Measurements from ENCODE around the gene SYNE2.
"Not testable (repeated sequence)": the region's sequence is repeated elsewhere in the genome, so short reads cannot be mapped to it uniquely, and the experiment has no call there.

The SYNE2 gene

DNA sequence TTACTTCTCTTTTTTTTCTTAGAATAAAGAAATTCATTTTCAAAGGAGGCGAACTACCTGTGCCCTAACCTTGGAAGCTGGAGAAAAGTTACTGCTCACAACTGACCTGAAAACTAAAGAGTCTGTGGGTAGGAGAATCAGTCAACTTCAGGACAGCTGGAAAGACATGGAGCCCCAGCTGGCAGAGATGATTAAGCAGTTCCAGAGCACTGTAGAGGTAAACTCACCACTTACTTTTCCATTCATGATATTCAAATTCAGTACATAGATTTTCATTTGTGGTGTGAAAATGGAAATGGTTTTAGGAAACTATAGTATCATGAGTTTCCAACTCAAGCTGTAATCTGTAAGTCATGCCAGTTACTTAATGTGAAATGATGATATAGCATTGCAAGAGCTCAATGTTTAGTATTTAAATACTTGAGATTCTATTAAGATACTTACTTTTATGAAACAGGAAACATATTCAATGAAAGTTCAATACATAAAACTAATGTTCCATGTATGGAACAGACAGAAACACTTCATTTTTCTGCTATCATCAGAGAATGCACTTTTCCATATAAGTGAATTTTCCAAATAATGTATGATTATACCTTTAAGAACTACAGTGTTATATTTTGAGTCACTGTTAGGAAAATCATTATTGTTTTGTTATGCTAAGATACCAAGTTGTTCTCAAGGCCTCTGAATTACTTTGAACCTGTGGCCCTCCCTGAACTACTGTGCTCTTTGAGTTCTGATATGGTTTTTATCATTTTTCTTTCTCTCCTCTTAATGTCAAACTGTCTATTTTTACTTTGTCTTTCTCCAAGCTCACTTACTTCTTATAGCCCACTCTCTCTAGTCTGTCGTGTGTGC is 322.3 kb downstream of the SYNE2 start:
- Histone ChIP-seq H3K27me3 (replicated peaks) (no peaks in the 10 kb centered on the region), H3K4me3 (ENCODE audit: low read depth, low read length) (no peak overlapping the region), H3K27ac (no peak overlapping the region), H3K36me3 (replicated peaks) (no peaks in the 10 kb centered on the region)
- TF ChIP-seq, protein P1, sequence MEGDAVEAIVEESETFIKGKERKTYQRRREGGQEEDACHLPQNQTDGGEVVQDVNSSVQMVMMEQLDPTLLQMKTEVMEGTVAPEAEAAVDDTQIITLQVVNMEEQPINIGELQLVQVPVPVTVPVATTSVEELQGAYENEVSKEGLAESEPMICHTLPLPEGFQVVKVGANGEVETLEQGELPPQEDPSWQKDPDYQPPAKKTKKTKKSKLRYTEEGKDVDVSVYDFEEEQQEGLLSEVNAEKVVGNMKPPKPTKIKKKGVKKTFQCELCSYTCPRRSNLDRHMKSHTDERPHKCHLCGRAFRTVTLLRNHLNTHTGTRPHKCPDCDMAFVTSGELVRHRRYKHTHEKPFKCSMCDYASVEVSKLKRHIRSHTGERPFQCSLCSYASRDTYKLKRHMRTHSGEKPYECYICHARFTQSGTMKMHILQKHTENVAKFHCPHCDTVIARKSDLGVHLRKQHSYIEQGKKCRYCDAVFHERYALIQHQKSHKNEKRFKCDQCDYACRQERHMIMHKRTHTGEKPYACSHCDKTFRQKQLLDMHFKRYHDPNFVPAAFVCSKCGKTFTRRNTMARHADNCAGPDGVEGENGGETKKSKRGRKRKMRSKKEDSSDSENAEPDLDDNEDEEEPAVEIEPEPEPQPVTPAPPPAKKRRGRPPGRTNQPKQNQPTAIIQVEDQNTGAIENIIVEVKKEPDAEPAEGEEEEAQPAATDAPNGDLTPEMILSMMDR (IDR thresholded peaks at IDR 0.05; ENCODE audit: low read depth, low read length, missing control alignments), result no peak
- in situ Hi-C loops (cut with HindIII; ENCODE audit: low pct_ligation_motif_present, low sequenced_read_pairs), result no loop called here
- no peak for DNase-seq

DNA sequence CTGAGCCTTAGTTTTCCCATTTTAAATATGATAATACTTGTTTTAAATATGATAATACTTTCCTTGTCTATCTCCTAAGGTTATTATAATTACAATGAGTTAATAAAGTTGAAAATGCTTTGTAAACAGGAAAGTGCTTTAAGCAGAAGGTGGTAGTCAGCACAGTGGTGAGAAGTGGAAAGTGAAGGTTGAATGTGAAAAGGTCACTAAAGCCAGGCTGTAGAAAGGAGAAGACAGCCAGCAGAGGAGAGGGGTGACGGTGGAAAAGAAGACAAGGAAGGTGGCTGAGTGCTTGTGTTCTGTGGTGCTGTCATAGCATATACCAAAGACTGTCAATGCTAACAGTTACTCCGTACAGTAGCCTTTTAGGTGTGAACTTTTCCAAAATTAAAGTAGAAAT is 323.5 kb downstream of the SYNE2 start:
- TF ChIP-seq, protein P1 (IDR thresholded peaks at IDR 0.05; ENCODE audit: low read depth, low read length, missing control alignments), result no peak
- H3K4me3 ChIP-seq (ENCODE audit: low read depth, low read length), result no peak overlapping the region
- no peak for DNase-seq
- H3K27me3 ChIP-seq (replicated peaks), result no peaks in the 10 kb centered on the region
- H3K27ac ChIP-seq, result no peak overlapping the region
- in situ Hi-C loops (cut with HindIII; ENCODE audit: low pct_ligation_motif_present, low sequenced_read_pairs), result no loop called here
- H3K36me3 ChIP-seq (replicated peaks), result no peaks in the 10 kb centered on the region

DNA sequence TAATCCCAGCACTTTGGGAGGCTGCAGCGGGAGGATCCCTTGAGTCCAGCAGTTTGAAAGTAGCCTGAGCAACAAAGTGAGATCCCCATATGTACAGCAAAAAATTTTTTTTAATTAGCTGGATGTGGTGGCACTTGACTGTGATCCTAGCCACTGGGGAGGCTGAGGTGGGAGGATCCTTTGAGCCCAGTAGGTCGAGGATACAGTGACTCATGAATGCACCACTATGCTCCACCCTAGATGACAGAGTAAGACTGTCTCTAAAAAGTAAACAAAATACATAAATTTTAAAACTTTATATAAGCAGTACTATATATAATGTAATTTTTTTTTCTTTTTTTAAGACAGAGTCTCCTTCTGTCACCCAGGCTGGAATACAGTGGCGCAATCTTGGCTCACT is 326.0 kb downstream of the SYNE2 start:
- Histone ChIP-seq H3K27ac (no peak overlapping the region), H3K27me3 (replicated peaks) (no peaks in the 10 kb centered on the region), H3K36me3 (replicated peaks) (no peaks in the 10 kb centered on the region)

DNA sequence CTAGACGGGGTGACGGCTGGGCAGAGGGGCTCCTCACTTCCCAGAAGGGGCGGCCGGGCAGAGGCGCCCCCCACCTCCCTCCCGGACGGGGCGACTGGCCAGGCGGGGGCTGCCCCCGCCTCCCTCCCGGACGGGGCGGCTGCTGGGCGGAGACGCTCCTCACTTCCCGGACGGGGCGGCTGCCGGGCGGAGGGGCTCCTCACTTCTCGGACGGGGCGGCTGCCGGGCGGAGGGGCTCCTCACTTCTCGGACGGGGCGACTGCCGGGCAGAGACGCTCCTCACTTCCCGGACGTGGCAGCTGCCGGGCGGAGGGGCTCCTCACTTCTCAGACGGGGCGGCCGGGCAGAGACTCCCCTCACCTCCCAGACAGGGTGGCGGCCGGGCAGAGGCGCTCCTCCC is 330.1 kb downstream of the SYNE2 start:
- H3K27ac ChIP-seq; H3K36me3 ChIP-seq (replicated peaks); DNase-seq; H3K4me3 ChIP-seq (ENCODE audit: low read depth, low read length); H3K27me3 ChIP-seq (replicated peaks); in situ Hi-C loops (cut with HindIII; ENCODE audit: low pct_ligation_motif_present, low sequenced_read_pairs): not testable (repeated sequence)

More for the DNA sequence above, 326.0 kb downstream of the SYNE2 start:
- H3K4me3 ChIP-seq (ENCODE audit: low read depth, low read length), result no peak overlapping the region
- TF ChIP-seq, protein P1 (IDR thresholded peaks at IDR 0.05; ENCODE audit: low read depth, low read length, missing control alignments), result no peak
- in situ Hi-C loops (cut with HindIII; ENCODE audit: low pct_ligation_motif_present, low sequenced_read_pairs), result no loop called here
- DNase-seq, result no peak

DNA sequence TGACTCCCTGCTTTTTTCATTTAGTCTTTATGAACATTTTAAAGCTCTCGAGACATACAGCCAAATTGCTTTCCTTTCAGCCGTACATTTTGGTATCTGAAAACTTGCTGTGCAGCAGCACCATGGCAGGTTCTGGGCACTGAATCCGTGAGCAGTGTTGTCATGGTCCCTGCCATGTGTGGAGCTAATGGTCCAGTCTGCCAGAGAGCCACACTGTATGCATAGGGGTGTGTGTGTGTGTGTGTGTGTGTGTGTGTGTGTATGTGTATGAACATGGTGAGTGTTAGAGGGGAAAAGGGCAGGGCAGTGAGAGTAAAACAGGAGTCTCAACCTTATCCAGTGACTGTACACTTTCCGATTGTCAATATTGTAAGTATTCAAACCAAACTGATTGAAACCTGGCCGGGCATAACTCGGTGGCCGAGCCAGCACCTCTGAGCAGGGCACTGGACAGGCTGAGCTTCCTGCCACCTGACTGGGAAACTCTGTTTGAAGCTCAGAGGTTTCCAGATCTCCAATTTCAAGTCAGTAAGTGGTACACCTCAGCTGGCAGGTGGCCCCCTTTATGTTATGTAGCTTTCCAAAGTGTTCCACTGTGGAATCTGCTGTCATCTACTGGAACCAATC is 331.4 kb downstream of the SYNE2 start:
- no peaks in the 10 kb centered on the region for H3K36me3 ChIP-seq (replicated peaks)
- in situ Hi-C loops (cut with HindIII; ENCODE audit: low pct_ligation_motif_present, low sequenced_read_pairs), result no loop called here
- DNase-seq, result no peak
- no peak overlapping the region for H3K27ac ChIP-seq
- TF ChIP-seq, protein P1 (IDR thresholded peaks at IDR 0.05; ENCODE audit: low read depth, low read length, missing control alignments), result no peak
- no peak overlapping the region for H3K4me3 ChIP-seq (ENCODE audit: low read depth, low read length)
- H3K27me3 ChIP-seq (replicated peaks), result no peaks in the 10 kb centered on the region

DNA sequence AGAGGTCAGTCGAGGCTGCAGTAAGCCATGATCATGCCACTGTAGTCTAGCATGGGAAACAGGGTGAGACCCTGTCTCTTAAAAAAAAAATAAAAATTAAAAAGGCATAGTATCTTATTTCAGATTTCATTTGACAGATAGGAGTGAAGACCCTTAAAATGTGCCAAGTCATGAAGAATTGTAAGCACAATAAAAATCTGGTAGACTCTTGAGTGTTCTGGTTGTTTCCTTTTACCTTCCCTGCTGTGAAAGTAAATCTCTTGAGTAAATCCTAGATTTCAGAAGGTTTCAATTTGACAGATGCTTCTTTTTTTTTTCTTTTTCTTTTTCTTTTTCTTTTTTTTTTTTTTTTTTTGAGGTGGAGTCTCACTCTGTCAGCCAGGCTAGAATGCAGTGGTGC is 332.4 kb downstream of the SYNE2 start:
- no peaks in the 10 kb centered on the region for H3K36me3 ChIP-seq (replicated peaks)
- DNase-seq, result no peak
- in situ Hi-C loops (cut with HindIII; ENCODE audit: low pct_ligation_motif_present, low sequenced_read_pairs), result no loop called here
- no peak overlapping the region for H3K4me3 ChIP-seq (ENCODE audit: low read depth, low read length)
- H3K27ac ChIP-seq, result no peak overlapping the region
- H3K27me3 ChIP-seq (replicated peaks), result no peaks in the 10 kb centered on the region
- TF ChIP-seq, protein P1 (IDR thresholded peaks at IDR 0.05; ENCODE audit: low read depth, low read length, missing control alignments), result no peak
